Calu3 (cell line): ENCODE results near the gene AVPR2. TPM values are rescaled to one million over a fixed set of nuclear protein-coding genes. Genes with fewer than 3 reads are reported as not detected.

Experiments used
- BruUV-seq: library from RNA; stranded (reverse); fragments of 400-500 nt; replicated peaks from 2 replicates; lab custom pipeline; 2021; lab: Mats Ljungman, UMichigan
- CTCF ChIA-PET: fragments of 300-600 bp; sonication (Branson Sonifier 250); formaldehyde crosslinking; loops from one replicate; lab custom pipeline; 2022; ENCODE audit warnings: antibody characterized with exemption; lab: Charles Lee
- DNase-seq: peaks from one replicate; pipeline ENCODE4 v3.0.0; 2022
- H3K27ac Mint-ChIP-seq: one replicate; pipeline ENCODE4 v1.8.0; 2022; ENCODE audit warnings: mixed read lengths; ENCODE audit not compliant: unreplicated experiment
- H3K27me3 Mint-ChIP-seq: one replicate; pipeline ENCODE4 v1.8.0; 2022; ENCODE audit warnings: mixed read lengths; ENCODE audit not compliant: unreplicated experiment
- H3K36me3 Mint-ChIP-seq: one replicate; pipeline ENCODE4 v1.8.0; 2022; ENCODE audit warnings: mild to moderate bottlenecking, moderate library complexity, mixed read lengths; ENCODE audit not compliant: insufficient read depth, unreplicated experiment
- H3K4me1 Mint-ChIP-seq: one replicate; pipeline ENCODE4 v1.8.0; 2022; ENCODE audit warnings: mild to moderate bottlenecking, low read depth, mixed read lengths; ENCODE audit not compliant: unreplicated experiment
- H3K4me3 Mint-ChIP-seq: one replicate; pipeline ENCODE4 v1.8.0; 2022; ENCODE audit warnings: mild to moderate bottlenecking, low read depth, moderate library complexity, mixed read lengths; ENCODE audit not compliant: unreplicated experiment
- H3K9me3 Mint-ChIP-seq: one replicate; pipeline ENCODE4 v1.8.0; 2022; ENCODE audit warnings: low read depth, mixed read lengths; ENCODE audit not compliant: unreplicated experiment
- intact Hi-C: fragments of 100-400 bp; cut with micrococcal nuclease; formaldehyde crosslinking; loops from one replicate; pipeline ENCODE4 v1.10.0; 2022; ENCODE audit not compliant: unreplicated experiment
- total RNA-seq: library from RNA; stranded (reverse); gene quantifications from 2 replicates; pipeline ENCODE4 v1.2.3, GENCODE V29; 2022
- TF ChIP-seq, protein P1 (sequence below): fragments of 200-600 bp; IDR thresholded peaks from one replicate; pipeline ENCODE4 v1.8.0; 2022; ENCODE audit warnings: antibody characterized with exemption; ENCODE audit not compliant: unreplicated experiment

The AVPR2 gene
- total RNA-seq, 1 experiment from 2014 or later, result not detected

DNA sequence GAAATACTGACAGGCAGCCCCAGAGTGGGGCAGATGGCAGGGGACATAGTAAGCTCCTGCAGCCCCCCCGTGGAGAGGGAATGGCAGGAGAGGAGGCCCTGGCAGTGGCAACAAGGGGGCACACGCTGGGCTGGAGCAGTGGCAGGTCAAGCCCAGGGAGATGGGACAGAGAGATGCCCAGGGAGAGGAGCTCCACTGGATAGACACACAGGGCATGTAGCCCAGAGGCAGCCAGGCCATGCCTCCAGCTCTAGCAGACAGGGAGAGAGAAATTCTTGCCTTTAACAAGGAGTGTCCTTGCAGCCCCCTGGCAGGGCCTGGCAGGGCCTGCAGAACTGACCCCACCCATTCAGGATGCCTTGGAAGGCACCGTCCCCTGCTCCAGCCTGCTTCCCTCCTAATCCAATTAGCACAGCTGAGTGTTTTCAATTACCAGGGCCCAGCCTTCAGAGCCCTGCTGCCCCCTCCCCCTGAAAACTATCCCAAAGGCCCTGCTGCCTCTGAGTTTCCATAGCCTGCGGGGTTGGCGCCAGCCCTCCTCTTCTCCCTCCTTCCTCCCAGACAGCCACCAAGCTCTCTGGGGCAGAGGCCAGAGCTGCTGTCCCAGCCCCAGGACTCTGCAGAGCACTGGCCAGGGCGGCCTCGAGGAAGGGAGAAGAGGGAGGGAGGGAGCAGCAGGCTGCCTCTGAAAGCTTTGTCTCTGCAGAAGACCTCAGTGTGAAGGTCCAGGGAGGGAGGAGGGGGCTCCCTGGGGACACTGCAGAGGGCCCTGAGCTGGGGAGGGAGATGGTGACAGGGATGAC lies 31.0 kb upstream of the AVPR2 start:
- H3K4me3 Mint-ChIP-seq, result no peak overlapping the region
- CTCF ChIA-PET, result no interaction called here
- no peak for DNase-seq
- no peaks in the 10 kb centered on the region for H3K27me3 Mint-ChIP-seq
- no TSS peak for BruUV-seq
- peaks cover 9% of the 10 kb centered on the region for H3K4me1 Mint-ChIP-seq
- TF ChIP-seq, protein P1, sequence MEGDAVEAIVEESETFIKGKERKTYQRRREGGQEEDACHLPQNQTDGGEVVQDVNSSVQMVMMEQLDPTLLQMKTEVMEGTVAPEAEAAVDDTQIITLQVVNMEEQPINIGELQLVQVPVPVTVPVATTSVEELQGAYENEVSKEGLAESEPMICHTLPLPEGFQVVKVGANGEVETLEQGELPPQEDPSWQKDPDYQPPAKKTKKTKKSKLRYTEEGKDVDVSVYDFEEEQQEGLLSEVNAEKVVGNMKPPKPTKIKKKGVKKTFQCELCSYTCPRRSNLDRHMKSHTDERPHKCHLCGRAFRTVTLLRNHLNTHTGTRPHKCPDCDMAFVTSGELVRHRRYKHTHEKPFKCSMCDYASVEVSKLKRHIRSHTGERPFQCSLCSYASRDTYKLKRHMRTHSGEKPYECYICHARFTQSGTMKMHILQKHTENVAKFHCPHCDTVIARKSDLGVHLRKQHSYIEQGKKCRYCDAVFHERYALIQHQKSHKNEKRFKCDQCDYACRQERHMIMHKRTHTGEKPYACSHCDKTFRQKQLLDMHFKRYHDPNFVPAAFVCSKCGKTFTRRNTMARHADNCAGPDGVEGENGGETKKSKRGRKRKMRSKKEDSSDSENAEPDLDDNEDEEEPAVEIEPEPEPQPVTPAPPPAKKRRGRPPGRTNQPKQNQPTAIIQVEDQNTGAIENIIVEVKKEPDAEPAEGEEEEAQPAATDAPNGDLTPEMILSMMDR, result no peak
- intact Hi-C loops, result no loop called here
- H3K9me3 Mint-ChIP-seq, result no peaks in the 10 kb centered on the region
- no peak overlapping the region for H3K27ac Mint-ChIP-seq
- H3K36me3 Mint-ChIP-seq, result peaks cover 5% of the 10 kb centered on the region

DNA sequence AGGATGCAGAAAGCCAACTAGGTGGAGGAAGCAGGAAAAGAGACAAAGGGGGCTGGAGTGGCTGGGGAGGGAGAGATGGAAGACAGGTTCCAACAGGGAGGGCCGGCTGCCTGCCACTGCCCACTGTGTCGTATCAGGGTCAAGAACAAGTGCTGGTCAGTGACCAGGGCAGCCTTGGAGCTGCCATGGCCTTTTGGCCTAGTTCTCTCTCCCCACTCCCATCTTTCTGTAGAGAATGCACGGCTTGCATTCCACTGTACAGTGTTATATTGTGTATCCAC lies 30.4 kb upstream of the AVPR2 start:
- Mint-ChIP-seq H3K27ac (no peak overlapping the region), H3K4me3 (no peak overlapping the region), H3K9me3 (no peaks in the 10 kb centered on the region), H3K4me1 (peaks cover 9% of the 10 kb centered on the region), H3K36me3 (peaks cover 5% of the 10 kb centered on the region), H3K27me3 (no peaks in the 10 kb centered on the region)
- CTCF ChIA-PET, result no interaction called here
- intact Hi-C loops, result no loop called here
- BruUV-seq, result no TSS peak
- TF ChIP-seq, protein P1, result no peak
- DNase-seq, result no peak

DNA sequence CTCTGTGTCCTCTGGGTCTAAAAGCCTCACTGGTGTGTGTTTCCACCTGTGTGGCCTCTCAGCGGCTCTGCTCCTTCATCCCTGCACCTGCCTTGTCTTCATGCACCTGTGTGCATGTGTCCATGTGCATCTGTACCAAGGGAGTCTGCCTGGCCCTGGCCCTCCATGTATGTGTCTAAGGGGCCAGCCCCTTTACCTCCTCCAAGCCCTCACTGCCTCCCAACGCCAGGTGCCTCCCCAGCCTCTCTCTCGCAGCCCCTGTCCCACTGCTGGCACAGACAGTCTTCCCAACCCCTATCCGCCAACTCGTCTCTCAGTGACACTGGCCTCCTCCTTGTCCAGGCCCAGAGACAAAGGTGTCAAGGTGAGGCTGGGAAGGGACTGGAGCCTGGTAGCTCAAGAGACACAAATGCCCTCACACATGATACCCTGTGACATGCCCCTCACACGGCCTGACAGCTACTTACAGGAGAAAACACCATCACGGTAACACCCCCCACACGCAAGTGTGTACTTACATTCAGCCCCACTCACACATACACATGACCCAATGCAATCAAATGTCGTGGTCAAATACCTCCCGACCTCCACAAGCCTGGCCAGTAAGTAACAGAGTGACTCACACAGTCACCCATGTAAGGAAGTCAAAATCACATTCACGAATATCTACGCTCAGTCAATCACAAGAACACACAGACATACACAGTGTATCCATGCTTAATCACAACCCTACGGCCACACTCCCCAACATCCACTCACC lies 29.9 kb upstream of the AVPR2 start:
- H3K27me3 Mint-ChIP-seq, result no peaks in the 10 kb centered on the region
- intact Hi-C loops, result no loop called here
- peaks cover 9% of the 10 kb centered on the region for H3K4me1 Mint-ChIP-seq
- no TSS peak for BruUV-seq
- no peak for DNase-seq
- H3K27ac Mint-ChIP-seq, result no peak overlapping the region
- H3K9me3 Mint-ChIP-seq, result no peaks in the 10 kb centered on the region
- no peak overlapping the region for H3K4me3 Mint-ChIP-seq
- CTCF ChIA-PET, result no interaction called here
- TF ChIP-seq, protein P1, result no peak
- peaks cover 5% of the 10 kb centered on the region for H3K36me3 Mint-ChIP-seq

DNA sequence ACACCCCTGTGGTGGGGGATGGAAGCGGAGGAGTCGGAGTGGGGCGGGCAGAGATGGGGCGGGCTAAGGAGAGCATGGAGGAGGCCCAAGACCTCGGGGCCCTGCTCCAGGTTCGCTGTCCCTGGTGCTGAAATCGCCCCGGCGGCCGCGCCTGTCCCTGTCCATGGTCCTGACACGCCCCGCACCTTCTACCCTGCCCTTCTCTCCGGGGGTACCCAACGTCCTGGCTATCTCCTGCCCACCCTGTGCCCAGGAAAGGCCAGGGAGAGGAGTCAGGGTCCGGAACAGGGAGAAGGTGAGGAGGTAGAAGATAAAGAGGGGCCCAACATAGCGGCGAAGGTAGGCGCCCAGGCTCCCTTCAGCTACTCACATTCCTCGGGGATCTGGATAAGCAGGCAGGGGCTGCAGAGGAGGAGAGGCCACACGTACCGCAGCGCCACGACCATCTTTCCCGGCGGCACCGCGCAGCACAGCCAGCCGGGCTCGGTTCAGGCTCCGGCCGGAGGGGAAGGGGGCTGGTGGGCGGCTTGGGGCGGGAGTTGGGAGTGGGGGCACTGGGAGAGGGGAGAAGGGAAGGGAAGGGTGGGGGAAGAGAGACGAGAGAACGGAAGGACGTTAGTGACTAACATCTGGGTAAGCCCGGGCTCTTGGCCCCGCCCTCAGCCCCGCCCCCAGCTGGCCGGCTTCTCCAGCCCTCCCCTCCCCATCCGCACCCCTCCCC lies 28.9 kb upstream of the AVPR2 start:
- intact Hi-C loops, result no loop called here
- peak; percentile 68 for DNase-seq
- CTCF ChIA-PET, result no interaction called here
- H3K27me3 Mint-ChIP-seq, result no peaks in the 10 kb centered on the region
- peaks cover 9% of the 10 kb centered on the region for H3K4me1 Mint-ChIP-seq
- BruUV-seq, result no TSS peak
- no peak overlapping the region for H3K4me3 Mint-ChIP-seq
- TF ChIP-seq, protein P1, result no peak
- H3K36me3 Mint-ChIP-seq, result peaks cover 5% of the 10 kb centered on the region
- H3K9me3 Mint-ChIP-seq, result no peaks in the 10 kb centered on the region
- no peak overlapping the region for H3K27ac Mint-ChIP-seq
